ENCODE measurements around the gene HEXIM1.

DNA sequence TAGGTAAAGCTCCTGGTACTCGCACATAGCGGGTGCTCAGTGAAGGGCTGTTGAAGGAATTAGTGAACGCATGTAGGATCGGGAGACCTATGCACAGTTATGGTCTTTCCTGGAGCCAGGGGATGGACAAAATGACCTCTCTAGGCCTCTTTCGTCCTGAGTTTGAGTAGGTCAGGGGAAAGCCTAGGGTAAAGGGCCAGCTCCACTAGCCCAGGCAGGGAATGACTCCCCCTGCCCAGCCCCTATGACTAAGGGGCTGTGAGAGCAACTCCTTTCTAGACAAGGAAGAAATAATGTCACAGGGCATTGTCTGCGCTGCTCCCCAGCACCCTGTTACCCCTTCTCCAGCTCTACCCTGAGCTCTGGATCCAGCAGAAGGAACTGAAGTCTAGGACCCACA is 48.8 kb downstream of the HEXIM1 start:
- TF ChIP-seq POLR2AphosphoS5 (IDR thresholded peaks at IDR 0.05; ENCODE audit: low read depth, low read length) = no peak
- TF ChIP-seq POLR2A (IDR thresholded peaks at IDR 0.05; ENCODE audit: low read depth, low read length) = no peak
